NCI-H774 (cell line): ENCODE results near the gene GNL1.

ENCODE experiments used
- DNase-seq: peaks from one replicate; lab custom pipeline; 2025; lab: John Stamatoyannopoulos, UW

GNL1 gene, protein sequence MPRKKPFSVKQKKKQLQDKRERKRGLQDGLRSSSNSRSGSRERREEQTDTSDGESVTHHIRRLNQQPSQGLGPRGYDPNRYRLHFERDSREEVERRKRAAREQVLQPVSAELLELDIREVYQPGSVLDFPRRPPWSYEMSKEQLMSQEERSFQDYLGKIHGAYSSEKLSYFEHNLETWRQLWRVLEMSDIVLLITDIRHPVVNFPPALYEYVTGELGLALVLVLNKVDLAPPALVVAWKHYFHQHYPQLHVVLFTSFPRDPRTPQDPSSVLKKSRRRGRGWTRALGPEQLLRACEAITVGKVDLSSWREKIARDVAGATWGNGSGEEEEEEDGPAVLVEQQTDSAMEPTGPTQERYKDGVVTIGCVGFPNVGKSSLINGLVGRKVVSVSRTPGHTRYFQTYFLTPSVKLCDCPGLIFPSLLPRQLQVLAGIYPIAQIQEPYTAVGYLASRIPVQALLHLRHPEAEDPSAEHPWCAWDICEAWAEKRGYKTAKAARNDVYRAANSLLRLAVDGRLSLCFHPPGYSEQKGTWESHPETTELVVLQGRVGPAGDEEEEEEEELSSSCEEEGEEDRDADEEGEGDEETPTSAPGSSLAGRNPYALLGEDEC

DNA sequence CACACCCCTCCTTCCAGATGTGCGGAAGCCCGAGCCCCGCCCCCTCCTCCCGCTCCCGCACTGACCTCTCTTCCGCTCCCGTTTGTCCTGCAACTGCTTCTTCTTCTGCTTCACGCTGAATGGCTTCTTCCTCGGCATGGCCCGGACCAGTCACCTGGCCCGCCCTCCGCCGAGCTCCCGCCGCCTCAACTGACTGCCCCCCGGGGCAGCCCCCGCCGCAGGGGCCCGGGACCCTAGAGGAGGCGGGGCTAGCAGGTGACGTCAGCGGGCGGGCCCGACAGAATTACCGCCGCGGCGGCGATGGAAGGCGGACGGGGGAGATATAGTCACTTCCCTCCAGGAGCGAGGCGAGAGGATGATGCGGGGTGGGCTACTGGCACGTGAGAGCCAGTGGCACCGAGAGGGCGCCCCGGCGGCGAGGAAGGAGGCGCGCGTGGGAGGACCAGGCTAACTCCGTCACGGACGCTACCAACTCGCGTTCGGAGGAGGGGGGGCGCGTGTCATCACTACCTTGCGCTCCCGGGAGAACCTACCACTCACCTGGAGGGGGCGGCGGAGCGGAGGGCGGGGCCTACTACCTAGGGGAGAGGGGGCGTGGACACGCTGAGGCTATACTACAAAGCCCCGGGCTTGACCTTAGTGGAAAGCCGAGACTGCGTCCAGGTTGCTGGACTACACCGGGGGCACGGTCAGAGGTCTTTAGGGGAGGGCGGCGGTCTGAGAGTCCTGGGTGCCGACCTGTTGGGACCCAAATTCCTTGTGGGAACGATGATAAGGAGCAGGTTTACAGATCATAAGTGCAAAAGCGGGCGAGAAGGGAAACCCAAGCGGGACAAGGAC, at the start of gene GNL1:
Gene GNL1 (minus strand): TSS at position 424 of the 840 bp plus-strand sequence. CDS start 286 bp downstream, at position 138.
- DNase-seq, result peak; percentile 89

DNA sequence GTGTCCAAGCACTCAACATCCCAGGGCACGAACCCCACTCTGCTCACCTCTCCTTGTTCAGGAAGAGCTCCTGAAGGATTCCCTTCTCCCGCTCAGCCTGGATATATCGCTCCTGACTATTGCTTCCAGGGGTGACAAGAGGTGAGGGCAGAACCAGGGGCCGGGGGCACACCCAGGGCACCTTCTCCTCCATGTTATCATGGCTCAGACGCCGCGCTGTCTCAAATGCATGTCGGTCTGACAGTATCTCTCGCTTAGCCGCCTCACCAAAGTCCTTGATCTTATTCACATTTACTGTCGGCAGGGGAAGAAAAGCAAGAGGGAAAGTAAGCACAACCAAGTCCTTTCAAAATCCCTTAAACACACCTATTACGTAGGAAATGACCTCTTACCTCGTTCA, 47.7 kb upstream of the GNL1 start:
- DNase-seq, result no peak

DNA sequence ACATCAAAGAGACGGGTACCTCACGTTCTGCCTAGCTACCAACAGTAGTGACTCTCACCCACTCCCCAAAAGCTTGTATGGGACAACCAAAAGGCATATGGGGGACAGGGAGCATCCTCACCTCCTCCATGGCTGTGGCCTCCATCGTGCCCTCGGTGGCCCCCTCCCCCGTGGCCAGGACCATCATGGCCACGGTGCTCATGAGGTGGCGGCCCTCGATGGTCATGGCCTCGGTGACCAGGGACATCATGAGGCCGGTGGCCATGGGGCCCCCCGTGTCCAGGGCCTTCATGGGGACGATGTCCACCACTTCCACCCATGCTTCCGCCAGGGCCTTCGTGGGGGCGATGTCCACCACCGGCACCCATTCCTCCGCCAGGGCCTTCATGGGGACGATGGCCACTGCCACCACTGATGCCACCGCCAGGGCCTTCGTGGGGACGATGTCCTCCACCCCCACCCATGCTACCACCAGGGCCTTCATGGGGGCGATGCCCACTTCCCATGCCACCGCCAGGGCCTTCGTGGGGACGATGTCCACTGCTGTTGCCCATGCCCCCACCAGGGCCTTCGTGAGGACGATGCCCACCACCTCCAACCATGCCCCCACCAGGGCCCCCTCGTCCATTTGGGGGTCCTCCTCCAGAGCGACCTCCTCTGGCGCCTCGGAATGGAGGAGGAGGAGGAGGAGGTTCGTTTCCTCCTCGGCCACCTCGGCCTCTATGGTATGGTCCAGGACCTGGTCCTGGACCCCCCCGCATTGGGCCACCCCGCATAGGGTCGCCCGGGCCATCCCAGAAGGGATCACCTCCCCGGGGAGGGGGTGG, 45.7 kb upstream of the GNL1 start:
- no peak for DNase-seq

DNA sequence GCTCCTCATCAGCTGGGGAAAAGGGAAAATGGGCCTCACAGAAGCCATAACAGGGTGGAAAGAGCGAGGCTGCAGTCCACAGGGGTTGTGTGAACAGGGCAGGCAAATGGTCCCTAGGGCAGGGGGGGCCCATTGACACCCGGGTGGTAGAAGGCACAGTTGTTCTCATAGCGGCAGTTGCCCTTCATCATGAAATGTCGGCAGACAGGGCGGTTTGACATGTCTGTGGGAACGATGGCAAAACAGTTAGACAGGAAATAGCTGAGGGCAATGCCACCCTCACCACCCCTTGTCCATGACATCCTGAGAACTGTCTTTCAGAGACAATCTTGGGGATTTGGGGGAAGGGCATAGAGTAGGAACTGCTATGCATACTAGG, 45.1 kb upstream of the GNL1 start:
- DNase-seq, result no peak

DNA sequence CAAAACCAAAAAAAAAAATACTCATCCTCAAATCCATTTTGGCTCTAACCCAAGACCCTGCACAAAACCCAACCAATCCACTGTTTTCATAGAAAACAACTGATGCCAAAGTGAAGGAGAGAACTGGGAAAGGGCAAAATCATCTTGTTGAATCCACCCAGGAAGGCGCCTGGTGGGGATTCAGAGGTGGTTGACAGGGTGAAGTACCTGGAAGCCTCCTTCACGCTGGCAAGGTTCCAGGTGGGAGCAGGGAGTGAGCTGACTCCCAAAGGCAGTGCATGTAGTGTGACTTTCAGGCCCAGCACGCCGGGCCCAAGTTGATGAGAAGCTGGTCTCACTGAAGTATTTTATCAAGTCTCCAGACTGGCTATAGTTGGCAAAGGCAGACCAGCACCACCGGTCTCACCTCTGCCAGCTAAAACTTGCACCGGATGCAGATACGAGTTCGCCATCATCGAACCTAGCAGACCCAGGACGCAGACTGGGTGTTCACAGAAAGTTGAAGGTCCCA, 44.2 kb upstream of the GNL1 start:
- DNase-seq, result no peak

DNA sequence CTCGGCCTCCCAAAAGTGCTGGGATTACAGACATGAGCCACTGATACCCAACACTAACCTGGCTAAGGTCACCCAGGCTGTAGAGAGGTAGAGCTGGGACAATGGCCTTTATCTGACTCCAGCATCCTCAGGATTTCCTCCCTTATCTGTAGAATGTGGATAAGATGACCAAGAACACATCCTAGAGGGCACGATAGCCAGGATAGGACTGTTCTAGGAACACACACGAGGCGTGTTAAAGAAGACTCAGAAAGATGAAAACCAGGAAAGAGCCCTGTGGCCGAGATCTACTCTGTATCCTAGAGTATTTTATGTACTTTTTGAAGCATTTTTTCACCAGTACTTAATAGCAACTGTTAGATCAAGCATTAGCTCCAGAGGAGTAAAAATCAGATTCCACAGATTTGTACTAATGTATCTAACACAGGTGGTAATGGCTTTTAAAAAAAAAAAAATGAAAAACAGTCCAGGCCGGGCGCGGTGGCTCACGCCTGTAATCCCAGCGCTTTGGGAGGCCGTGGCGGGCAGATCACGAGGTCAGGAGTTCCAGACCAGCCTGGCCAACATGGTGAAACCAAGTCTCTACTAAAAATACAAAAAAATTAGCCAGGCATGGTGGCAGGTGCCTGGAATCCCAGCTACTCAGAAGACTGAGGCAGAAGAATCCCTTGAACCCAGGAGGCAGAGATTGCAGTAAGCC, 43.5 kb upstream of the GNL1 start:
- no peak for DNase-seq

DNA sequence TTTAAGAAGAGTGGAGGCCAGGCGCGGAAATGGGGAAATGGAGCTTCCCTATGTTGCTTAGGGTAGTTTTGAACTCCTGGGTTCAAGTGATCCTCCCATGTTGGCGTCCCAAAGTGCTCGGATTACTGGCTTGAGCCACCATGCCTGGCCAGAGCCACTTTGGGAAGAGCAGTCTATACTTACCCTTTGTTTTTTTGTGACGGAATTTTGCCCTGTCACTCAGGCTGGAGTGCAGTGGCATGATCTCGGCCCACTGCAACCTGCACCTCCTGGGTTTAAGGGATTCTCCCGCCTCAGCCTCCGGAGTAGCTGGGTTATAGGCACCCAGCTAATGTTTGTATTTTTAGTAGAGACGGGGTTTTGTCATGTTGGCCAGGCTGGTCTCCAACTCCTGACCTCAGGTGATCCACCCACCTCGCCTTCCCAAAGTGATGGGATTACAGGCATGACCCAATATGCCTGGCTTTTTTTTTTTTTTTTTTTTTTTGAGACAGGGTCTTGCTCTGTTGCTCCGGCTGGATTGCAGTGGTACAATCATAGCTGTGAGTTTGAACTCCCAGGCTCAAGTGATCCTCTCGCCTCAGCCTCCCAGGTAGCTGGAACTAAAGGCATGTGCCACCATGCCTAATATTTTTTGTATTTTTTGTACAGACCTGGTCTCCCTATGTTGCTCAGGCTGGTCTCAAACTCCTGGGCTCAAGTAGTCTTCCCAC, 42.8 kb upstream of the GNL1 start:
- DNase-seq, result no peak

DNA sequence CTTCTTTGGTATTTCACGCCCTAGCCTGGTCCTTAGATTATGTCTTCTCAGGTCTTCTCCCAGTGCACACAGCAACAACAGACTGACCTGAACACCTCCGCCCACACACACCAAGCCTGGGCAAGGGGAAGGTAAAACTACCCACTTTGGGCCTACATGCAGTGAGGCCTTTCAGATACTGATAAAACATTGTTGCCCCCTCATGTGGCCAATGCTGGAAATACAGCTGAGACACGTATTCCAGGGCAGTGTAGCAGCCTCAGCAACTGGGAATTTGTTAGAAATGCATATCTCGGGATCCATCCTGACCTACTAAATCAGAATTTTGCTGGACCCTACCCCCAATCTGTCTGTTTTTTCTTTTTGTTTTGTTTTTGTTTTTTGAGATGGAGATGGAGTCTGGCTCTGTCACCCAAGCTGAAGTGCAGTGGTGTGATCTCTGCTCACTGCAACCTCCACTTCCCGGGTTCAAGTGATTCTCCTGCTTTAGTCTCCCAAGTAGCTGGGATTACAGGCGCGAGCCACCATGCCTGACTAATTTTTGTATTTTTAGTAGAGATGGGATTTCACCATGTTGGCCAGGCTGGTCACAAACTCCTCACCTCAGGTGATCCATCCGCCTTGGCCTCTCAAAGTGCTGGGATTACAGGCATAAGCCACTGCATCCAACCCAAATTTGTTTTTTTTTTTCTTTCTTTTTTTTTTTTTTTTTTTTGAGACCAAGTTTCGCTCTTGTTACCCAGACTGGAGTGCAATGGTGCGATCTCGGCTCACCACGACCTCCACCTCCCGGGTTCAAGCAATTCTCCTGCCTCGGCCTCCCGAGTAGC, 41.2 kb upstream of the GNL1 start:
- peak; percentile 56 for DNase-seq

DNA sequence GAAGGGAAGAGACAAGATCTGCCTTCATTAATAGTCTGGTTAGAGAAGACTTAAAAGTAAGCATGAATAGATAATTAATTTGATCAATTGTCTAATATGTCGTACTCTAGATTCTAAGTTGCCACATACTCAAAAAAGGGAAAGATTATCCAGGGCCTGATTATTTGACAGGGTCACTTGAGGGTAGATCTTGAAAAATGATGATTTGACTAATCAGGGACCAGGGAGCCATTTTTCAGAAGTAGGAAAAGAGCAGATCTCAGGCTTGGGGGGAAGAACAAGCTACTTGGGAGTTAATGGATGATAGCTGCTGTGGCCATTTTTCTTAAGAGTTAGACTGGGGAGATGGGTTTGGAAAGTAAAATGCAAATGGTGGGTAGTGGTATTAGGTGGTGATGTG, 36.0 kb upstream of the GNL1 start:
- no peak for DNase-seq

DNA sequence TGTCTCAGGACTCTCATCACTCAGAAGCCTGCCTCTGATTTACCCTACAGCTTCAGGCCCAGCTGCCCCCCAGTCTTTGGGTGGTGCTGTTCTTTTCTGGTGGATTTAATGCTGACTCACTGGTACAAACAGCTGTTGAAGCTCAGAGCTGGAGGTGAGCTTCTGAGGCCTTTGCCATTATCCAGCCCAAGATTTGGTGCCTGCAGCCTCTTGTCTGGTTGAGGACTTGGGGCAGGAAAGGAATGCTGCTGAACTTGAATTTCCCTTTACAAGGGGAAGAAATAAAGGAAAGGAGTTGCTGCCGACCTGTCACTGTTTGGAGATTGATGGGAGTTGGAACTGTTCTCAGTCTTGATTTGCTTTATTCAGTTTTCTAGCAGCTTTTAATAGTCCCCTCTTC, 34.7 kb upstream of the GNL1 start:
- DNase-seq, result no peak

DNA sequence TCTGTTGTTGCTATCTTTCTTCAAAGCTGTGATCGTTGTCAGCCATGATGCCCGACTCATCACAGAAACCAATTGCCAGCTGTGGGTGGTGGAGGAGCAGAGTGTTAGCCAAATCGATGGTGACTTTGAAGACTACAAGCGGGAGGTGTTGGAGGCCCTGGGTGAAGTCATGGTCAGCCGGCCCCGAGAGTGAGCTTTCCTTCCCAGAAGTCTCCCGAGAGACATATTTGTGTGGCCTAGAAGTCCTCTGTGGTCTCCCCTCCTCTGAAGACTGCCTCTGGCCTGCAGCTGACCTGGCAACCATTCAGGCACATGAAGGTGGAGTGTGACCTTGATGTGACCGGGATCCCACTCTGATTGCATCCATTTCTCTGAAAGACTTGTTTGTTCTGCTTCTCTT, 34.2 kb upstream of the GNL1 start:
- DNase-seq, result no peak

DNA sequence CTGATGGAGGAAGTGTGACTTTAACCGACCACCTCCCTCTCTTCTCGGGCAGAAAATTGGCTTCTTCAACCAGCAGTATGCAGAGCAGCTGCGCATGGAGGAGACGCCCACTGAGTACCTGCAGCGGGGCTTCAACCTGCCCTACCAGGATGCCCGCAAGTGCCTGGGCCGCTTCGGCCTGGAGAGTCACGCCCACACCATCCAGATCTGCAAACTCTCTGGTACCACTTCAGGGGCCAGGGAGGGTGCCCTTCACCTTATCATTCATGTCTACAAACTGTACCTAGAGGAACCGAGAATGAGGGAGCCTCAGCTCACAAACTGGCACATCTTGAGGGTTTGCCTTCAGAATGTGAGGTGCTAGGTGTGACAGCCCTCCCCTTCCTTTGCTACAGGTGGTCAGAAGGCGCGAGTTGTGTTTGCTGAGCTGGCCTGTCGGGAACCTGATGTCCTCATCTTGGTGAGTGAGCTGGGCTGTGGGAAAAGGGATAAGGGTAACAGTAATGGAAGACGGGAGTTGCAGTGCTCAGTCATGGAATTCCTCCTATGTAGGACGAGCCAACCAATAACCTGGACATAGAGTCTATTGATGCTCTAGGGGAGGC, 33.6 kb upstream of the GNL1 start:
- DNase-seq, result no peak

DNA sequence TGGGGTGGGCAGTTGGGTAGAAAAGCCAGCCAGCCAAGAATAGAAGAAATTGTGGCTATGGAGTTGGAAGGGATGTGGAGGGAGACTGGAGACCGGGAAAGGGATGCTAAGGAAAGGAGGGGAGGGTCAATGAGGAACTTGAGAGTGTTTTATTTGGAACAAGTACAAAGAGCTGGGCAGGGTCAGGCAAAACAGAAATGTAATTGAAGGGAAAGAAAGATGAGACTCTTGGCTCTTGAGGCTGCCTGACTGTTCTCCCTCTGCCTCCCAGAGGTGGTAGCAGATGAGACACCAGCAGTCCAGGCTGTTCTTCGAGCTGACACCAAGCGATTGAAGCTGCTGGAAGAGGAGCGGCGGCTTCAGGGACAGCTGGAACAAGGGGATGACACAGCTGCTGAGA, 27.6 kb upstream of the GNL1 start:
- no peak for DNase-seq

DNA sequence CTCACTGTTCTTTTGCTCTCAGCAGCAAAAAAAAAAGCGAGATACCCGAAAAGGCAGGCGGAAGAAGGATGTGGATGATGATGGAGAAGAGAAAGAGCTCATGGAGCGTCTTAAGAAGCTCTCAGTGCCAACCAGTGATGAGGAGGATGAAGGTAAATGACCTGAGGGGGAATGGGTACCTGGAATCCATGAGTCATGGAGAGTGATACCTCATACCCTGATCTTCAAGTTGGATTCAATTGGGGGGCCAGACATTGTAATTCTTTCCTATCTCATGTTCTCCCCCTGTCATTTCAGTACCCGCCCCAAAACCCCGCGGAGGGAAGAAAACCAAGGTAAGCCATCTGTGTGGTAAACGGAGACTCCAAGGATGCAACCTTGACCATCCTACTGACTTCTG, 21.8 kb upstream of the GNL1 start:
- no peak for DNase-seq

DNA sequence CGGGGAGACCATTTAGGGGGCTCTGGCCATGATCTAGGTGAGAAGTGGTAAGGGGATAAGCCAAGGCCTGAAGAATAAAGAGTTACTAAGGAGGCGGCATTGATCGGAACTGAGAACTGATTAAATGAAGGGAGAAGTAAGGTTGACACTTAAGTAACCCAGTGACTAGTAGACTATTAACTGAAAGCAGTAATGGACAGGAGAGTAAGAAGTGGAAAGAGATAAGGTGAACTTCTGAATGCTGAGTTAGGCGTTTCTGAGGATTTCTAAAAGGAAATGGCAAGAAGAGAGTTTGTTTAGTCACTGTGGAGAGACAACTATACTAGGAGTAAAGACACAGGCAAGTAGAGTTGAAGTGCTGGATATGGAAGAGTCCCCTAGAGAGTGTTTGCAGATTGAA, 16.8 kb upstream of the GNL1 start:
- DNase-seq, result no peak

DNA sequence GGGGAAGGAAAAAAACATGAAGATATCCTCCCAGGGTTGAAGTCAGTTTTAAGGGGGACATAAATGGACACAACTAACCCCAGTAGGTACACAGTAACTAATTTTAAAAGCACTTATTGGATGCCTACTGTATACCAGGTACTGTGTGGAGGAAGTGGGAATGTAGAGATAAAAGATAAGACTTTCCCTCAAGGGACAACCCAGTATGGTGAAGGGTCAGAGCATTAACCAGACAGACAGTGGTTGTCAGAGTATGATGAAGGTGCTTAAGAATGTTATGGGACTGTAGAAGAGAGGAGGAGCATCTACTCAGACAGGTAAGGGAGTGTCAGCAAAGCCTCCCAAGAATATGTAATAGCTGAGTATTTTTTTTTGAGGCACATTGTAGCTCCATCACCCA, 15.9 kb upstream of the GNL1 start:
- DNase-seq, result no peak

DNA sequence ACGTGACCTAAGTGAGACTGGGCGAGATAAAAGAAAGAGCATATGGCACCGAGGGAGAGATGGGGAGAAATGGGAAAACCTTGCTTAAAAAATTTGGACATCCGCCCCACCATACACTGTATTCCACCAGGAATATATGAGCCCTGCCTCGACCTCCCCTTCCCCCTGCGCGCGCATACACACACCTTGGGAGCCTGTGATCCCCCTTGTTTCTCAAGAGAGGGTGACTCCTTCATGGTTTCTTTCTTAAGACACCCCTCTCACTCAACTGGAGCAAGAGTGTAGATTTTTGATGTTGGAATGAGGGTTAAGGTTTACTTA, 15.4 kb upstream of the GNL1 start:
- no peak for DNase-seq

DNA sequence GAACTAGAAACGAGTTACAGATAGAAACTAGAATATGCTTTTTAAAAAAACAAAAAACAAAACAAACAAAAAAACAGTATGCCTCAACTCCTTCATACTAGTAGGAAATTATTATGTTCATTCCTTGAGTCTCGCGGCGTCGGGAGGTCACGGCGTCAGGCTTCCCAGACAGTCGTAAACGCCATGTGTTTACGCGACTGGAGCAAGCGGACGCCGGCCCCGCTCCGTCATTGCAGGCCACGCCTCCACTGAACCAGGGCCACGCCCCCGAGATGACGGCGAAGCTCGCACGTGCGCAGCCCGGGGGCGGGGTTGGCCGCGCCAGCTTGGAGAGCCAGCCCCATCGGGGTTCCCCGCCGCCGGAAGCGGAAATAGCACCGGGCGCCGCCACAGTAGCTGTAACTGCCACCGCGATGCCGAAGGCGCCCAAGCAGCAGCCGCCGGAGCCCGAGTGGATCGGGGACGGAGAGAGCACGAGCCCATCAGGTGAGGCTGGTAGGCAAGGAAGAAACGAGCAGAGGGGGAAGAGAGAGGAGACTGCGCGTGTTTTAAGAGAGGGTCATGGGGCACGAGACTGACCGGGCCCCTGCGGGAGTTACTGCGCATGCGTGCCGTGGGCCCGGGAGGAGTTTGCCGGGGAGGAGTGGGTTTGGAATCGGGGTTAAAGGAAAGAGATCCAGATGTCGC, 14.9 kb upstream of the GNL1 start, which contains the start of gene ABCF1:
Gene ABCF1 (plus strand): TSS at position 368 of the 687 bp plus-strand sequence. CDS start 46 bp downstream, at position 414.
- peak; percentile 97 for DNase-seq

DNA sequence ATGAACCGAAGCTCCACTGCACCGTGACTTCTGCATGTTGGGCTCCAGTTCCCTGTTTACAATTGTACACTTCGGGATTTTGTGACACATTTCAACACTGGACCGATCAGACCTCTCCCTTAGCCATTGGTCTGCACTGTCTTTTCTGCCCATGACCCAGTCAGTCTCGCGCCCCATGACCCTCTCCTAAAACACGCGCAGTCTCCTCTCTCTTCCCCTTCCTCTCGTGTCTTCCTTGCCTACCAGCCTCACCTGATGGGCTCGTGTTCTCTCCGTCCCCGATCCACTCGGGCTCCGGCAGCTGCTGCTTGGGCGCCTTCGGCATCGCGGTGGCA, 14.4 kb upstream of the GNL1 start:
- no peak for DNase-seq
